Hematopoietic multipotent progenitor cell treated with erythropoietin and hydrocortisone succinate and interleukin-3 and kit ligand, for 15 days (in vitro differentiated cells): ENCODE data around the gene CDC42EP4.

Experiments used
- DNase-seq: peaks from one replicate; pipeline ENCODE4 v3.0.0-alpha.2; 2015; ENCODE audit warnings: low spot score

The CDC42EP4 gene, protein sequence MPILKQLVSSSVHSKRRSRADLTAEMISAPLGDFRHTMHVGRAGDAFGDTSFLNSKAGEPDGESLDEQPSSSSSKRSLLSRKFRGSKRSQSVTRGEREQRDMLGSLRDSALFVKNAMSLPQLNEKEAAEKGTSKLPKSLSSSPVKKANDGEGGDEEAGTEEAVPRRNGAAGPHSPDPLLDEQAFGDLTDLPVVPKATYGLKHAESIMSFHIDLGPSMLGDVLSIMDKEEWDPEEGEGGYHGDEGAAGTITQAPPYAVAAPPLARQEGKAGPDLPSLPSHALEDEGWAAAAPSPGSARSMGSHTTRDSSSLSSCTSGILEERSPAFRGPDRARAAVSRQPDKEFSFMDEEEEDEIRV

DNA sequence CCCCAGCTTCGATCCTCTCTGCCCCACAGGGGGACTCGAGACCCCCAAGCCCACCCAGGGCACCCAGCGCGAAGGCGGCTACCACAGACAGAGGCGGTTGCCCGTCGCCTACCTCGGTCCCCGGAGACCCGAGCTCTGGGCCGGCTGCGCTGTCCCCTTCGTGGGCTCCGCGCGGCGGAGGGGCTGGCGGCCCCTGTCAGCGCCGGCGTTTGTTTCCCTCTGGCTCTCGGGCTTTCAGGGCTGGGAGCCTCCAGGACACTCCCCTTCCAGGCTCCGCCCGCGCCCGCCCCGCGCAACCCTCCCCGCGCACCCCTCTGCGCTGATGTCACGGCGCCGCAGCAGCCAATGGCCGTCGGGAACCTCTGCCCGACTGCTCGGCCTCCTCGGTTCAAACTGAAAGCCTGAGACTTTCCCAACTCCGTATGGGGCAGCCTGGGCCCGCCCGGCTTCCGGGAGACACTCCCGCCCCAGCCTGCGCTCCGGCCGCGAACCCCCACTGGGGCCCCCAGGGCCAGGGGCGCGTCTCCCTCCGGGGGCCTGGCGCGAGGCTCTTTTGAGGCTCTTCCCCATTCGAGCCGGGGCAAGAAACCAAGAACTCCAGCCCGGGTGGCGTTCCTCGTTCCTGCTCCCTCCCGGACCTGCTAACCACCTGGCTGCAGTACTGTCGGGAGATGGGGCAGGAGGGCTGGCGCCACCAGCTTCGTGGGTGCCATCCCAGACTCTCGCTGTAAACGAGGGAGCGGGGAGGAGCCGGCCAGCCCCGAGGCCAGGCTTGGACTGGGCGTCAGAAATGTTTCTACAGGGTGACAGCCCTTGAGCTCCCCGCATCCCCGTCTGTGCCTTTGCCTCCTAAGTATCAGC lies at the start of gene CDC42EP4:
CDC42EP4 (minus strand) TSS at position 221 of the 861 bp plus-strand sequence. CDS start 25,501 bp downstream, outside the sequence.
- DNase-seq, result peak; percentile 91

GRCh38 chr17:73360961-73361761 lies 49.4 kb upstream of the CDC42EP4 start:
- DNase-seq, result no peak

DNA sequence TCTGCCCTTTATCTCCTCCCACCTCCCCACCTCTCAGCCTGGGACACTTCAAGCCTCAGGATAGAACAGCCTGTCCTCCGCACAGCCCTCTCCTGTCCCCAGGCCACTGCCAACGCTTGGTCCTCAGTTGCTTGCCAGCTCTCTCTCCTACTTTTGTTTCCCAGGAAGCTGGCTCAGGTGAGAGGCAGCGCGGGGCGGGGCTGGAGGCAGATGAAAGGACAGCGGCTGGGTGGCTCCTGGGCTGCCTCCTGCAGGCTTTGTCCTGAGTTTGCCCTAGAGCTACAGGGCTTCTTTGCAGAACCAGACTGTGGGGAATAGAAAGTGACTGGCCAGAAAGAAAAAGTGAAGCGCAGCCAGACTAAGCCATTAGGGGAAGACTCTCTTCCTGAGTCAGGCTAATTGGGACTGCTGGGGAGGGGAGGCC lies 48.2 kb upstream of the CDC42EP4 start:
- no peak for DNase-seq

GRCh38 chr17:73359352-73359751 lies 47.6 kb upstream of the CDC42EP4 start:
- no peak for DNase-seq

- no peak for DNase-seq
These were observed 46.9 kb upstream of the CDC42EP4 start for GRCh38 chr17:73358668-73359067.

GRCh38 chr17:73357981-73358380 lies 46.2 kb upstream of the CDC42EP4 start:
- no peak for DNase-seq

- DNase-seq, result no peak
These were observed 45.5 kb upstream of the CDC42EP4 start for GRCh38 chr17:73357318-73357717.

DNA sequence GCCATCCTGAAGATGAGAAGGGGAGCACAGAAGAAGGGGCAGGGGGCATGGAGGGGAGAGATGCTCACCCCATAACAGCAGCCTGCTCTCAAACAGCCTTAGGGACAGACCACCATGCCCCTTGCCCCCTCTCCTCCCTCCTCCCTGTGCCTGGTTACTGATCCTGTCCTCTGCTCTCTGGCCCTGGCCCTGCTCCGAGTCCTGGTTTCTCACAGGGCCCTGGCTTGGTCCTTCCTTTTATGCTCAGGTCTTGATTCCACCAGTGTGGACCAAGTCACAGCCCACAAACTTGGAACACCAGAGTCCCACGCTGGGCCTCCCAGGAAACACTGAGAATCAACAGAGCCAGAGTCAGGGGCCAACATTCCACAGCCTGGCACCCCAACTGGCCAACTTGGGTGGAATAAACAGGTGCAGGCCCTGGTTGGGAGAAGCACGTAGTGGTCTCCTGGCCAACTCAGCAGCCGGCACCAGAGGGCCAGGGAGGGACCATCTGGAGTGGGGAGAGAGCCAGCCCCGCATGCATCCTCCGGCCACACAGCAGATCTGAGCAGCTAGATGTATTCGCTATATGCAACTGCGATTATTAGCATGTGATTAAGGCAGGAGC lies 44.9 kb upstream of the CDC42EP4 start:
- no peak for DNase-seq

DNA sequence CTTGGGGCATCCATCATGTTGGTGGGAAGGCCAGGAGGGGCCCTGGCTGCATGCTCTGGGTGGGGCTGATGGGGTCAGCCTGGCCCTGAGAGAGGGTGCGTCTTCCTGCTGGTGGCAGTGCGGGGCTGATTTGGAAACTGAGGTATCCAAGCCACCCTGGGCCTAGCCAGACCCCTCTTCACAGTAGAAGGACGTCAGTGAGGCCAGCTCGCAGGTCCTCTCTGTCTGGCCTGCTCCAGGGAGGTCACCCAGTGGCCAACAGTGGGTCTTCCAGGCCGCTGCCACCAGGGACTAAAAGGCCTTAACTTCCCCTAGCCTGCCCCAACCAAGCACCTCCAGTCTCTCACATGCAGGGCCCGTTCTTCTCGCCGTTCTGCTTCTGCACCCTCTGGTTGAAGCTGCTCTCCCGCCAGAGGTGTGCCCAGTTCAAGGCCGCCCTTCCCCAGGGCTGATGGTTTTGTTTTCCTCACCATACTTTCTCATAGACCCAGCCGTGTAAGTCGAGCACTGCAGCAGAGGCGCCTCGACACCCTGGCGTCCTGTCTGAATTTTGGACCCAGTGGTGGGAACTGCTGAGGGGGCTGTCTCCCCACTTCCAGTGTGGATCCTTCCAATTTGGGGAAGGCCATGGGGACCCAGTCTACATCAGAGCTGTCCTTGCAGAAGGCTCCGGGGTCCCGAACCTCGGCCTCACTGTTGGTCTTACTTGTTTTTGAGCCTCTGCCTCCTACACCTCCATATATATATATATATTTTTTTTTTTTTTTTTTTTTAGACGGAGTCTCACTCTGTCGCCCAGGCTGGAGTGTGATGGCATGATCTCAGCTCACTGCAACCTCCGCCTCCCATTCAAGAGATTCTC lies 42.9 kb upstream of the CDC42EP4 start:
- DNase-seq, result no peak

DNA sequence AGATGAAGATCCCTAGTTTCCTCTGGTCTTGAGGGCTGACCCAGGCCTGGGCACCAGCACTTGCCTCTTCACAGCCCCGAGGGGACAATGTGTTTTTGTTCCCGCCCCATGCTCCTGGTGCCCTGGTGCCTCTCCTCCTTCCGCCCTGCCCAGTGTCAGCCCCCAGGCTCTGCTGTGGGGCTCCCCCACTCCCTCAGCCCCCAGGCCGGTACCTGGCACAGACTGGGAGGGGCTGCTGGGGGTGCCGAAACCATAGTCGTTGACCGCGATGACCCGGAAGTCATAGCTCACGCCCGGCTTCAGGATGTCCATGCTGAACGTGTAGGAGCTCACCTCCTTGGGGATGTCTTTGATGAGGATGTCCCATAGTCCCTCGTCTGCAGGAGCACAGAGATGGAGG lies 40.5 kb upstream of the CDC42EP4 start:
- no peak for DNase-seq

GRCh38 chr17:73351764-73352163 lies 40.0 kb upstream of the CDC42EP4 start:
- no peak for DNase-seq

GRCh38 chr17:73350864-73351263 lies 39.1 kb upstream of the CDC42EP4 start:
- DNase-seq, result no peak

GRCh38 chr17:73349647-73350046 lies 37.8 kb upstream of the CDC42EP4 start:
- no peak for DNase-seq

GRCh38 chr17:73349138-73349537 lies 37.3 kb upstream of the CDC42EP4 start:
- no peak for DNase-seq

DNA sequence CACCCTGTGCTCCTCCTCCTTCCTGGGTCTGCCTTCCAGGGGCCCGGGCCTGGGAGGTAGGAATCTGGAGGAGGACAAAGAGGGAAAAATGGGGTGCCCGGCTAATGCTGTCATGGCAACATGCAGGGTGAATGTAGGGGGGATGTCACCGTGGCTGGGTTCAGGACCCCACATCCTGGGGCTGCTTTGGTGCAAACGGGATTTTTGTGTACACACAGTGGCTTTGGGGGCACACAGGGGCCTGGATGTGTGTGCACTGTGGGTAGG lies 37.0 kb upstream of the CDC42EP4 start:
- no peak for DNase-seq

DNA sequence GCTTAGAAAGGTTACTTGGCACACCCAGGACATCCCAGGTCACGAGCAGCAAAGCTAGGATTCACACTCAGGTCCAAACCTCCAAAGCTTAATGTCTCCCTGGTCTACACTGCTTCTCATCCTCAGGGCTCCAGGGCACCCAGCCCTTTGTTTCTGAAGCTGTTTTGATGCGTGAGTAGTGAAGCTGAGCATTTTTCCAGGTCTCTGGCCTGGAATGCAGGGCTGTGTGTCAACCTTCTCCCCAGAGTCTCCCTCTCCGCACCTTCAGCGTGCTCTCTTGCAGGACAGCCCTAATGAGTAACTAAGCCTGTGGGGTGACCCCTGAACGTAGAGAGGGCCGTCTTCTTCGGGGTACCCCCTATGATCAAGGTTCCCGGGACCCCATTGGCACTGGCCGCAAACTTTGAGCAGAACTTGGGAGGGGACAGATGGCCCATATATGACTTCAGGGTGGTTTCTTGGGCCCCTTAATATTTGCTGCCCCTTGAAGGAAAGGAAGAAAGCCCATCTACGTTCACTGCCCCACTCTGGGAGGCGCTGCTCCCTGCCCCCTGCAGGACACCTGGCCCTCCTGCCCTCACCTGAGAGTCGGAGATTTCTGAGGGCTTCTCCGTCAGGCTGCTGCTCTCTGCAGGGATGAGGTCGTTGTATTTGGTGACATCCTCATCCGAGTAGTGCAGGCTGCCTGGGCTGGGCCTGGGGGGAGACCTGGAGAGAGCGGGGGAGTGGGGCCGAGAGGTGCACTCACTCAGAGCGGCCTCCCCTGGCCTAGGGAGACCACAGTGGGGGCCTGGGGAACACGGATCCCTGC lies 36.4 kb upstream of the CDC42EP4 start:
- no peak for DNase-seq

GRCh38 chr17:73347351-73347750 lies 35.5 kb upstream of the CDC42EP4 start:
- DNase-seq, result no peak

DNA sequence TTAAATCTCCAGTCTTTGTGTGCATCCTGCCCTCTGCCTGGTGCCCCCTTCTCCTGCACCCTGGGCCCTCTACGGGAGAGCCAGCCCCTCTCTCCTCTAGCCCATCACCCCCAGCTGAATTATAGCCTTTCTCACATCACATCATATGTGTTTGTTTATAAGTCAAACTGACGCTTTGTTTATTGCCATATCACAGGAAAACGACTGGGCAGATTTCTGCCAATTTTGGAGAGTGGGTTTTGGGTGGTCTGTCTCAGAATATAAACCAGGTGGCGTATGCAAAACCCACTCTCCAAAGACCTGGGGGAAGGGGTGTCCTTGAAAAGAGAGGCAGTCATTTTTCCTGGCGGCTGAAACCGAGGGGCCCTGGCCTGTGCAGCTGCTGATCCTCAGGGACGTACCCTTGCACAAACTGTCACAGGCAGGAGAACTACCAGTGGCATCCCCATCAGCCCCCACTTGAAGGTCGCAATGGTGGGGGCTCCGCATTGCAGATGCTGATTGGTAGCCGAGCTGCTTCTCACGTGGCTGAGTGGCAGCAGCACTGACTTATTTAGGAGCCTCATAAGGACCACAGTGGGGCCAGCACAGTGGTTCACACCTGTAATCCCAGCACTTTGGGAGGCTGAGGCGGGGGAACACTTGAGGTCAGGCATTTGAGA lies 34.8 kb upstream of the CDC42EP4 start:
- DNase-seq, result no peak

DNA sequence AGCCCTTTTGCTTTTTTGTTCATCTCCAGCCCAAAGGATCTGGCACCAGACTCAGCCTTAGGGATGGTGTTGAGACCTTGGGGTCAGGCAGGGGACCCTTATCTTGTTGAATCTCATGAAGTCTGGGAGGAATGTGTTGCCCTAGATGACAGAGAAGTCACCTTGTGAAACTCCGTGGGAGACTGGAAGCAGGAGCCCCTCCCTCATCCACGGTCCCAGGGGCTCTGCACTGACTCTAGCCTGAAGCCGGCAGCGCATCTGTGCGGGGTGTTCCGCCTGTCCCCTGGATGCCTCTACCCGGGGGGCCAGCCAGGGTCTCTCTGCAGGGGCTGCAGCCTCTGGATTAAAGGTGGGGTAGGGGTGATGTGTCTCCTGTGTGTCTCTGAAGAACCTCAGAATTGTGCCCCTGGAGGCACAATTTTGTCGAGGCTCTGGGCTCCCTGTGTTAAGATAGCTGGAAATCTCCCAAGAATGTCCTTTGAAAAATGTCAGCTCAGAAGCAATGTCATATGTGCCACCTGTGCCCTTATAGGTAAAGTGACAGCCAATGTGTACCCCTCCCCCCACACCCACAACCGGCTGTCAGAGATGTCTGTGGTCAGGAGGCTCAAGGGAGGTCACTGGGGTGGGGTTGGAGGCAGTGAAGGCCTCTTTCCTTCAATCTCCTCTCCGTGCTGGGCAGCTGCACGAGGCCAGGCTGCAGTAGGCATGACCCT lies 32.1 kb upstream of the CDC42EP4 start:
- no peak for DNase-seq
